AG20443 (cell line): ENCODE results near the gene RAB11FIP4.

ENCODE experiments used
- DNase-seq: peaks from one replicate; pipeline ENCODE4 v3.0.0; 2012; ENCODE audit warnings: low spot score, mixed read lengths

The RAB11FIP4 gene

GRCh38 chr17:31405890-31406371 is 14.5 kb downstream of the RAB11FIP4 start:
- no peak for DNase-seq

GRCh38 chr17:31408586-31408985 is 17.1 kb downstream of the RAB11FIP4 start:
- DNase-seq = no peak

- DNase-seq = no peak
Measured at GRCh38 chr17:31411707-31412285, 20.3 kb downstream of the RAB11FIP4 start.

GRCh38 chr17:31412511-31412910 is 21.0 kb downstream of the RAB11FIP4 start:
- DNase-seq = no peak

- no peak for DNase-seq
Measured at GRCh38 chr17:31413081-31413799, 21.8 kb downstream of the RAB11FIP4 start.

- peak; percentile 78 for DNase-seq
Measured at GRCh38 chr17:31413874-31414549, 22.5 kb downstream of the RAB11FIP4 start.

- no peak for DNase-seq
Measured at GRCh38 chr17:31414550-31414918, 23.1 kb downstream of the RAB11FIP4 start.

- DNase-seq = no peak
Measured at GRCh38 chr17:31415004-31415454, 23.6 kb downstream of the RAB11FIP4 start.

GRCh38 chr17:31415640-31416502 is 24.4 kb downstream of the RAB11FIP4 start:
- no peak for DNase-seq

- no peak for DNase-seq
Measured at GRCh38 chr17:31416503-31416923, 25.0 kb downstream of the RAB11FIP4 start.

GRCh38 chr17:31417051-31417792 is 25.7 kb downstream of the RAB11FIP4 start:
- DNase-seq = no peak

- no peak for DNase-seq
Measured at GRCh38 chr17:31418773-31419350, 27.4 kb downstream of the RAB11FIP4 start.

GRCh38 chr17:31422443-31422842 is 31.0 kb downstream of the RAB11FIP4 start:
- DNase-seq = no peak

GRCh38 chr17:31424944-31425281 is 33.4 kb downstream of the RAB11FIP4 start:
- DNase-seq = no peak

- no peak for DNase-seq
Measured at GRCh38 chr17:31425282-31426040, 34.0 kb downstream of the RAB11FIP4 start.

- DNase-seq = no peak
Measured at GRCh38 chr17:31427684-31428083, 36.2 kb downstream of the RAB11FIP4 start.

- no peak for DNase-seq
Measured at GRCh38 chr17:31428111-31428510, 36.6 kb downstream of the RAB11FIP4 start.

- no peak for DNase-seq
Measured at GRCh38 chr17:31428512-31428911, 37.0 kb downstream of the RAB11FIP4 start.

GRCh38 chr17:31431098-31431851 is 39.8 kb downstream of the RAB11FIP4 start:
- DNase-seq = no peak
